GM20000 (cell line): ENCODE results near the gene CYB5R4.
"Not testable (repeated sequence)": the region's sequence is repeated elsewhere in the genome, so short reads cannot be mapped to it uniquely, and the experiment has no call there.

ENCODE experiments used
- DNase-seq: peaks from one replicate; pipeline ENCODE4 v3.0.0; 2012; ENCODE audit warnings: low spot score
- CTCF ChIP-seq: IDR thresholded peaks from 2 replicates; pipeline ENCODE4 v1.5.1; 2012; ENCODE audit warnings: mild to moderate bottlenecking, control low read depth; ENCODE audit errors: extremely low read depth, missing control alignments

Gene CYB5R4

DNA sequence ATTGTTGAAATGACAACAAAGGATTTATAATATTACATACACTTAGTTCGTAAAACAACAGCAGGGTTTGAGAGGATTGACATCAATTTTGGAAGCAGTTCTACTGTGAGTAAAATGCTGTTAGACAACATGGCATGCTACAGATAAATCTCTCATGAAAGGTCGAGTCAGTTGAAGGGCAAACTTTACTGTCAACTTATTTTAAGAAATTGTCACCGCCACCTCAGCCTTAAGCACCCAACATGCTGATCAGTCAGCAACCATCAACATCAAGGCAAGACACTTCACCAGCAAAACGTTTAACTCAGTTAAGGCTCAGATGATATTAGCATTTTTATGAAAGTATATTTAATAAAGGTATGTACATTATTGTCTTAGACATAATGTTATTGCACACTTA is 31.0 kb downstream of the CYB5R4 start:
- TF ChIP-seq CTCF = no peak
- DNase-seq = no peak

DNA sequence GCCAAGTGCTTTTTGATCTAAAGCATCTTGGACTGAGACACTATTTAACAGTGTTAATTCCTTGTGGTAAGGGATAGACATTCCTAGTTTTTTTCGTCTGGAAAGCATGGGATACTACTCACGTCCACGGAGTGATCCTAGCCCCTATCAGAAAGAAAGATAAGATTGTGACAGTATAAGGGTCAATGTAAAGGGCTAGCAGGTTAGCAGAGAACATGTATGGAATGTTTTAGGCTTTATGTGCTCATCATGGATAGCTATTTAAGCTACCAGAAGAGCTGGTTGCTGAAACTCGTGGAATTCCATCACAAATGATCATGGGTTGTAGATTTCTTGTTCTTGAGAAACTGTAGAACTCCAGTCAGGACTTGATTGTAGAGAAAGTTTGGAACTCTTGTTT is 32.1 kb downstream of the CYB5R4 start:
- DNase-seq = no peak
- no peak for TF ChIP-seq CTCF

GRCh38 chr6:83893024-83893423 is 33.5 kb downstream of the CYB5R4 start:
- DNase-seq = no peak
- no peak for TF ChIP-seq CTCF

GRCh38 chr6:83897094-83897493 is 37.6 kb downstream of the CYB5R4 start:
- not testable (repeated sequence) for DNase-seq

GRCh38 chr6:83901624-83902023 is 42.1 kb downstream of the CYB5R4 start:
- DNase-seq = no peak
- no peak for TF ChIP-seq CTCF

- TF ChIP-seq CTCF = no peak
- DNase-seq = no peak
Observed at GRCh38 chr6:83904395-83904794, 44.9 kb downstream of the CYB5R4 start.

DNA sequence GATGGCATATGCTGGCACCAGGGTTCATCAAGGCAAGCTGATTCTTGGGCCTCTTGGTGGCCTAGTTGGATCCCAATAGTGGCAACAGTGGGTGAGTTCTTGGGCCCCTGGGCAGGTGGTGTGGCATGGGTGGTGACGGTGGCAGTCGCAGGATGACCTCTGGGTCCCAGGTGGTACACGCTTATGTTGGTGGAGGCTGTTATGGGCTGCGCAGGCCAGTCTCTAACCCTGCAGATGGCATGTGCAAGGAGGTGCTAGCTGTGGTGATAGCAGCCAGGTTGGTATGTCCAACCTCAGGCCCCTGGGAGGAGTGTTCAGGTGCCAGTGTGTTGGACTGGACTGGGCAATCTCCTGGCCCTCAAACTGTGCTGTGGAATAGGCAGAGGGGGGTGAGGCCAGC is 46.2 kb downstream of the CYB5R4 start:
- no peak for TF ChIP-seq CTCF
- no peak for DNase-seq

DNA sequence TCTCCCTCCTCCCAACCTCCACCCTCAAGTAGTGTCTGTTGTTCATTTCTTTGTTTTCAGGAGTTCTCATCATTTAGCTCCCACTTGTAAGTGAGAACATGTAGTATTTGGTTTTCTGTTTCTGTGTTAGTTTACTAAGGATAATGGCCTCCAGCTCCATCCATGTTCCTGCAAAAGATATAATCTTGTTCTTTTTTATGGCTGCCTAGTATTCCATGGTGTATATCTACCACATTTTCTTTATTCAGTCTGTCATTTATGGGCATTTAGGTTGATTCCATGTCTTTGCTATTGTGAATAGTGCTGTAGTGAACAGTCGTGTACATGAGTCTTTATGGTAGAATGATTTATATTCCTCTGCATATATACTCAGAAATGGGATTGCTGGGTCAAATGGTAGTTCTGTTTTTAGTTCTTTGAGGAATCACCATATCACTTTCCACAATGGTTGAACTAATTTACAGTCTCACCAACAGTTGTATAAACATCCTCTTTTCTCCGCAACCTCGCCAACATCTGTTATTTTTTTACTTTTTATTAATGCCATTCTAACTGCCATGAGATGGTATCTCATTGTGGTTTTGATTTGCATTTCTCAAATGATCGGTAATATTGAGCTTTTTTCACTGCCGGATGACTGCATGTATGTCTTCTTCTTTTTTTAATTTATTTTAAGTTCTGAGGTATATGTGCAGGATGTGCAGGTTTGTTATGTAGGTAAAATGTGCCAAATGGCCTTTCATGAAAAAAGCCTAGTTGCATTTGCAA is 48.3 kb downstream of the CYB5R4 start:
- not testable (repeated sequence) for DNase-seq
